IMR-90 (cell line): ENCODE results near the gene MR1. TPM values are rescaled to one million over a fixed set of nuclear protein-coding genes. Genes with fewer than 3 reads are reported as not detected.
A peak's percentile ranks its signal among the peaks of the same experiment; 100 is the strongest.

Source experiments
- ATAC-seq: fragments of 200-7000 bp; cut with Tn5 transposase; 2 replicates; pipeline ENCODE4 v1.9.1; 2020; ENCODE audit warnings: low read depth, mild to moderate bottlenecking, moderate library complexity
- BruUV-seq: library from RNA; stranded (reverse); fragments of 400-500 nt; replicated peaks from 2 replicates; lab custom pipeline; 2021; lab: Mats Ljungman, UMichigan
- CTCF ChIA-PET: fragments of 300-600 bp; formaldehyde crosslinking; extraction: SDS; loops from one replicate; lab custom pipeline; 2021; ENCODE audit warnings: antibody characterized with exemption; lab: Yijun Ruan, JAX
- POLR2A ChIA-PET: fragments of 300-600 bp; sonication (Branson Sonifier 250); formaldehyde crosslinking; loops from one replicate; lab custom pipeline; 2022; ENCODE audit warnings: antibody characterized with exemption; ENCODE audit not compliant: unreplicated experiment; lab: Charles Lee
- DNase-seq: peaks from one replicate; pipeline ENCODE4 v3.0.0; 2013
- H2AFZ ChIP-seq: replicated peaks from 2 replicates; pipeline ENCODE3; 2013; ENCODE audit warnings: low read length, mild to moderate bottlenecking; ENCODE audit not compliant: poor library complexity
- H2AK5ac ChIP-seq: 2 replicates; pipeline ENCODE4 v1.6.1; 2013; ENCODE audit warnings: low read depth, low read length, inconsistent platforms
- H2AK9ac ChIP-seq: replicated peaks from 2 replicates; pipeline ENCODE3; 2013; ENCODE audit warnings: mild to moderate bottlenecking, low read depth, low read length, moderate library complexity; ENCODE audit not compliant: poor library complexity
- H2BK120ac ChIP-seq: 2 replicates; pipeline ENCODE4 v1.6.1; 2013; ENCODE audit warnings: low read depth, low read length, inconsistent platforms
- H2BK15ac ChIP-seq: 3 replicates; pipeline ENCODE4 v1.6.1; 2013; ENCODE audit warnings: low read depth, low read length, inconsistent platforms
- H2BK20ac ChIP-seq: 2 replicates; pipeline ENCODE4 v1.6.1; 2013; ENCODE audit warnings: low read depth, mild to moderate bottlenecking, inconsistent platforms, low read length, moderate library complexity
- H2BK5ac ChIP-seq: 2 replicates; pipeline ENCODE4 v1.6.1; 2013; ENCODE audit warnings: mild to moderate bottlenecking, low read depth, low read length, inconsistent platforms; ENCODE audit not compliant: poor library complexity, severe bottlenecking
- H3K14ac ChIP-seq: replicated peaks from 2 replicates; pipeline ENCODE4 v1.6.1; 2013; ENCODE audit warnings: low read depth, low read length, inconsistent platforms
- H3K18ac ChIP-seq: 2 replicates; pipeline ENCODE4 v1.6.1; 2013; ENCODE audit warnings: low read depth, low read length, control low read depth
- H3K23ac ChIP-seq: 2 replicates; pipeline ENCODE4 v1.6.1; 2013; ENCODE audit warnings: low read depth, low read length, inconsistent platforms
- H3K27ac ChIP-seq: 2 replicates; pipeline ENCODE4 v1.5.1; 2013; ENCODE audit warnings: mild to moderate bottlenecking, control low read depth, low read length; ENCODE audit not compliant: insufficient read depth
- H3K27me3 ChIP-seq: 2 replicates; pipeline ENCODE4 v1.6.1; 2013; ENCODE audit warnings: low read length; ENCODE audit not compliant: control insufficient read depth, insufficient read depth
- H3K36me3 ChIP-seq: 2 replicates; pipeline ENCODE4 v1.6.1; 2013; ENCODE audit warnings: low read length, mixed read lengths; ENCODE audit not compliant: control insufficient read depth, insufficient read depth
- H3K4ac ChIP-seq: 2 replicates; pipeline ENCODE4 v1.6.1; 2013; ENCODE audit warnings: low read depth, low read length, inconsistent platforms
- H3K4me1 ChIP-seq: 2 replicates; pipeline ENCODE4 v1.6.1; 2013; ENCODE audit warnings: low read length, mixed read lengths; ENCODE audit not compliant: control insufficient read depth, insufficient read depth
- H3K4me2 ChIP-seq: 2 replicates; pipeline ENCODE4 v1.6.1; 2013; ENCODE audit warnings: low read depth, mild to moderate bottlenecking, control low read depth, low read length, moderate library complexity
- H3K4me3 ChIP-seq: 2 replicates; pipeline ENCODE4 v1.5.1; 2013; ENCODE audit warnings: low read depth, mild to moderate bottlenecking, control low read depth, low read length, moderate library complexity; ENCODE audit not compliant: insufficient read depth
- H3K56ac ChIP-seq: 2 replicates; pipeline ENCODE4 v1.6.1; 2013; ENCODE audit warnings: low read length, inconsistent platforms; ENCODE audit not compliant: insufficient read depth; ENCODE audit errors: extremely low read depth
- H3K79me1 ChIP-seq, 2 experiments: 2 replicates each; pipeline ENCODE4 v1.6.1; 2013; ENCODE audit warnings: low read length in 2 of 2, inconsistent platforms in 1 of 2, low read depth in 1 of 2
- H3K9ac ChIP-seq: 2 replicates; pipeline ENCODE4 v1.6.1; 2013; ENCODE audit warnings: low read depth, low read length, control low read depth
- H3K9me1 ChIP-seq: 2 replicates; pipeline ENCODE4 v1.6.1; 2013; ENCODE audit warnings: low read length, inconsistent platforms; ENCODE audit not compliant: insufficient read depth
- H3K9me3 ChIP-seq: 2 replicates; pipeline ENCODE4 v1.6.1; 2013; ENCODE audit warnings: low read length; ENCODE audit not compliant: control insufficient read depth, insufficient read depth
- H4K20me1 ChIP-seq: 2 replicates; pipeline ENCODE4 v1.6.1; 2013; ENCODE audit warnings: low read length, inconsistent platforms; ENCODE audit not compliant: insufficient read depth
- H4K5ac ChIP-seq: 2 replicates; pipeline ENCODE4 v1.6.1; 2013; ENCODE audit warnings: mild to moderate bottlenecking, low read depth, low read length, control low read depth
- H4K8ac ChIP-seq, 2 experiments: 2 replicates each; pipeline ENCODE4 v1.6.1; 2013; ENCODE audit warnings: low read depth in 2 of 2, low read length in 2 of 2, control low read depth in 1 of 2, inconsistent platforms in 1 of 2
- H4K91ac ChIP-seq: 2 replicates; pipeline ENCODE4 v1.6.1; 2013; ENCODE audit warnings: low read depth, low read length, inconsistent platforms; ENCODE audit not compliant: insufficient read depth
- CHD1 ChIP-seq: IDR thresholded peaks from 2 replicates; pipeline ENCODE4 v1.6.1; 2012; ENCODE audit warnings: low read depth, low read length, improper control_type of control experiment
- FOS ChIP-seq: fragments of 150-350 bp; IDR thresholded peaks from 2 replicates; pipeline ENCODE4 v1.6.1; 2016; ENCODE audit warnings: low read depth, low read length
- MAFK ChIP-seq: IDR thresholded peaks from 2 replicates; pipeline ENCODE4 v1.6.1; 2012; ENCODE audit warnings: low read depth, low read length, improper control_type of control experiment
- WGBS, 2 experiments: methylation state at CpG; one replicate each; pipeline versions ENCODE4 v1.1.5 to v1.1.7; 2013; ENCODE audit warnings: missing lambda C conversion rate in 2 of 2; ENCODE audit not compliant: insufficient read length in 1 of 2; ENCODE audit errors: extremely low coverage in 2 of 2; 5-methylcytosine and 5-hydroxymethylcytosine counted together
- dilution Hi-C: fragments of 300-500 bp; cut with HindIII; formaldehyde crosslinking; loops from one replicate; pipeline ENCODE4 v1.14.3; 2018; ENCODE audit warnings: low sequenced_read_pairs; ENCODE audit not compliant: unreplicated experiment
- in situ Hi-C: fragments of 300-500 bp; cut with MboI; formaldehyde crosslinking; loops from 3 replicates; pipeline ENCODE4 v1.14.3; 2019; ENCODE audit warnings: low sequenced_read_pairs, inconsistent platforms, mixed read lengths
- intact Hi-C: fragments of 100-400 bp; cut with micrococcal nuclease; formaldehyde crosslinking; loops from 2 replicates; pipeline ENCODE4 v1.10.0; 2022
- polyA plus RNA-seq, 3 experiments: library from polyadenylated mRNA; depleted of rRNA; stranded (reverse); fragments of >200 nt; gene quantifications; 2 replicates each; pipeline ENCODE4 v1.2.3, GENCODE V29; 2012; ENCODE audit warnings: low replicate concordance in 1 of 3
- total RNA-seq: library from RNA; depleted of rRNA; stranded (reverse); fragments of >200 nt; gene quantifications from 2 replicates; pipeline ENCODE4 v1.2.3, GENCODE V29; 2012

The MR1 gene
- total and polyA plus RNA-seq, 2 of the 4 experiments (the other 2 are of a cell fraction), result 6.0 to 6.1 TPM

DNA sequence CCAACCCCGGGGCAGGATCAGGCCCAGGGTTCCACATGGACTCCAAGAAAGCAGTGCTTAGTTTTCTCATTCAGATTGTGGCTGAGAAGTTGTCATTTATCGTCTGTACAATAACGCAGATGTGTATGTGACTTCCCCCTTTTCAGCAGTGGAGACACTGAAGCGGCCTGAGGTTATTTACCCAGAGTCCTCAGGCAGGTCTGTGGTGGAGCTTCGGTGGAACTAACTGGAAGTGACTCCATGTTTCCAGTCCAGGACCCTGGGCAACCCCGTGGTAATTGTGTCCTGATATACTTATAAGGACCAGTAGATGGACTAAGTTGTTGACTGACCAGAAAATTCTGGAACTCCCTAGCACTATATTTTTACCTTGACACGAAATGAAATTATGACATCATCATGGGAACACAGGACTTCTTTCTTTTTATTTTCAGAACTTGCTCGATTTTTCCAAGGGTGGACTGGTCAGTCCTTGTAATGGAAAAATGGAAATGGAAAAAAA lies 53.7 kb downstream of the MR1 start:
- no peak for DNase-seq
- H4K8ac ChIP-seq, result peak overlapping the region; percentile 41 to 79; a peak in 2 of 4 replicates
- H2AK5ac ChIP-seq, result peak overlapping the region; percentile 87
- peak overlapping the region; percentile 93 for H2BK20ac ChIP-seq
- peaks cover 3% of the 10 kb centered on the region; the same call in 1 of the 2 replicates for H3K36me3 ChIP-seq
- ATAC-seq, result no peak
- H3K4me1 ChIP-seq, result peaks cover 3% of the 10 kb centered on the region
- BruUV-seq, result no TSS peak
- H3K56ac ChIP-seq, result peak overlapping the region; percentile 32; the same call in 1 of the 2 replicates
- peak overlapping the region; percentile 83 for H2AK9ac ChIP-seq
- H3K79me1 ChIP-seq, result peaks cover 3 to 20% of the 10 kb centered on the region in 2 experiments
- H2BK120ac ChIP-seq, result peak overlapping the region; percentile 91
- peak overlapping the region; percentile 71 for H2BK15ac ChIP-seq
- intact Hi-C loops, result no loop called here
- TF ChIP-seq MAFK (no peak), CHD1 (no peak), FOS (no peak)
- dilution Hi-C loops, result no loop called here
- no peak overlapping the region for H2AFZ ChIP-seq
- H2BK5ac ChIP-seq, result peak overlapping the region; percentile 89
- ChIA-PET POLR2A (no interaction called here), CTCF (interaction anchor here (2.1 kb wide), 1 partner anchor 55 kb away, joined by 12 read pairs; no protein-coding TSS in a partner anchor)
- peak overlapping the region; percentile 78 for H4K91ac ChIP-seq
- H3K4me2 ChIP-seq, result peak overlapping the region; percentile 87; the same call in 1 of the 2 replicates
- no peaks in the 10 kb centered on the region for H3K27me3 ChIP-seq
- peaks cover 13% of the 10 kb centered on the region for H3K9me1 ChIP-seq
- H3K18ac ChIP-seq, result peak overlapping the region; percentile 17; the same call in 1 of the 2 replicates
- in situ Hi-C loops, result loop anchor here (10.0 kb wide), 1 partner anchor 573 kb away; no protein-coding TSS in a partner anchor
- H3K27ac ChIP-seq, result peak overlapping the region; percentile 64
- WGBS, 2 experiments, result 94% methylated on average over 2 of the region's 8 CpGs; no CpG with 5 or more reads in 1 of the 2 experiments
- H4K20me1 ChIP-seq, result peaks cover 39% of the 10 kb centered on the region
- H3K9me3 ChIP-seq, result no peaks in the 10 kb centered on the region
- no peak overlapping the region for H3K4me3 ChIP-seq
- H3K14ac ChIP-seq, result peak overlapping the region; percentile 90
- peak overlapping the region; percentile 85 for H3K4ac ChIP-seq
- peak overlapping the region; percentile 34; the same call in 1 of the 2 replicates for H3K9ac ChIP-seq
- H3K23ac ChIP-seq, result peak overlapping the region; percentile 91
- H4K5ac ChIP-seq, result peak overlapping the region; percentile 11; the same call in 1 of the 2 replicates
